NT2/D1 (cell line): Measurements from ENCODE around the gene SPATA20.

ENCODE experiments used
- DNase-seq: peaks from one replicate; pipeline ENCODE4 v3.0.0-alpha.2; 2011; ENCODE audit warnings: low read depth, low spot score
- H3K27me3 ChIP-seq: 2 replicates; pipeline ENCODE4 v1.6.0; 2011; ENCODE audit warnings: mild to moderate bottlenecking; ENCODE audit not compliant: insufficient read length, insufficient read depth
- H3K36me3 ChIP-seq: 2 replicates; pipeline ENCODE4 v1.6.1; 2011; ENCODE audit warnings: mild to moderate bottlenecking, low read length, mixed read lengths; ENCODE audit not compliant: insufficient read depth, insufficient read length
- H3K4me1 ChIP-seq: 2 replicates; pipeline ENCODE4 v1.5.1; 2011; ENCODE audit not compliant: insufficient read depth, insufficient read length
- H3K4me3 ChIP-seq: 2 replicates; pipeline ENCODE4 v1.5.1; 2011; ENCODE audit warnings: low read depth; ENCODE audit not compliant: insufficient read length
- H3K9ac ChIP-seq: 2 replicates; pipeline ENCODE4 v1.6.0; 2011; ENCODE audit warnings: low read depth; ENCODE audit not compliant: insufficient read length
- H3K9me3 ChIP-seq: 2 replicates; pipeline ENCODE4 v1.5.1; 2011; ENCODE audit warnings: mild to moderate bottlenecking, low read length; ENCODE audit not compliant: insufficient read depth
- SUZ12 ChIP-seq: IDR thresholded peaks from 2 replicates; pipeline ENCODE4 v1.6.1; 2011; ENCODE audit not compliant: insufficient read length, insufficient read depth; ENCODE audit errors: extremely low read depth
- YY1 ChIP-seq: IDR thresholded peaks from 2 replicates; pipeline ENCODE4 v1.6.1; 2011; ENCODE audit not compliant: insufficient read length, insufficient read depth
- ZNF274 ChIP-seq: IDR thresholded peaks from 2 replicates; pipeline ENCODE4 v1.6.1; 2011; ENCODE audit warnings: mild to moderate bottlenecking, low read depth, low read length

The SPATA20 gene

GRCh38 chr17:50514936-50515702 is 31.9 kb upstream of the SPATA20 start:
- no peak overlapping the region for H3K9ac ChIP-seq
- TF ChIP-seq SUZ12, result no peak
- H3K9me3 ChIP-seq, result no peaks in the 10 kb centered on the region
- peak; percentile 28 for DNase-seq
- H3K27me3 ChIP-seq, result no peaks in the 10 kb centered on the region
- H3K4me1 ChIP-seq, result peaks cover 12% of the 10 kb centered on the region
- no peak overlapping the region for H3K4me3 ChIP-seq
- no peaks in the 10 kb centered on the region for H3K36me3 ChIP-seq

GRCh38 chr17:50517011-50517410 is 30.0 kb upstream of the SPATA20 start:
- no peak for DNase-seq
- no peak overlapping the region for H3K4me3 ChIP-seq
- no peaks in the 10 kb centered on the region for H3K9me3 ChIP-seq
- TF ChIP-seq SUZ12, result no peak
- TF ChIP-seq YY1, result no peak
- no peak for TF ChIP-seq ZNF274
- H3K9ac ChIP-seq, result no peak overlapping the region
- H3K27me3 ChIP-seq, result no peaks in the 10 kb centered on the region
- peaks cover 8% of the 10 kb centered on the region for H3K4me1 ChIP-seq
- H3K36me3 ChIP-seq, result no peaks in the 10 kb centered on the region

DNA sequence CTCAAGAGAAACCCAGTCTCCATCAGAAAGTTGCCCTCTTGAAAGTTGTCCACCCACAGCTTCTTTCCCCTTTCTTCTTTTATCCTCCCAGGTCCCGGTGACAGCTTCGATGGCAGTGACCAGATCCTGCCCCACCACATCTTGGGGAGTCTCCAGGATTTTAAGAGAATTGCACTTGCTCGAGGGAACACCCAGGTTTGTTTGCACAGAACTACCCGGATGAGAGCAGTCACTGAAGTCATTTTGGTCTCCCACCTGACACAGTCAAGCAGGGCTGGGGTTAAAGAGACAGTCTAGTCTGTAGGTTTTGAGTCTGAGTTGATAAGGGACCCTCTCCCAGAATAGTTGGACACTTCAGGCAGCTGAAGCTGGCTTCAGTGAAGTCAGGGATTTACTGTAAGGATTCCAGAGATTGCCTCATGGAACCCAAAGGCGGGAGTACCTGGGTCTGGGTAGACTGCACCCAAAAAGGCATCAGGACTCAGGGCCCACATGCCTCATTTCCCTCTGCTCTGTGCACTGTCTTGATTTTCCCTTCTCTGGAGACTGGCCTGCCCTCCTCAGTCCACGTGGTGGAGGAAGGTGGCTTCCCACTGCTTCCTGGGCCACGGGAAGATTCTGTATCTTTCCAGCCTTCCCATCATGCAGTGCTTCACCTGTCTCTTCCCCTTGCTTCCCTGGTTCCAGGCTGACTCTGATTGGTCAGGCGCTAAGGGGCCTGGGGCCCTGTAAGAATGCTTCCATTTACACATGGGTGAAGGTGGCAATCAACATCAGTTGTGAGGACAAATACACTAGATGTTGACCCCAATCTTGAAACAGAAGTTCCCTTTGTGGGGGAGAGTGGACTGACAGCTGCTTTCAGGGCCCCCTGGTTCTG is 29.2 kb upstream of the SPATA20 start:
- Histone ChIP-seq H3K36me3 (no peaks in the 10 kb centered on the region), H3K9me3 (no peaks in the 10 kb centered on the region), H3K4me1 (peaks cover 8% of the 10 kb centered on the region), H3K9ac (no peak overlapping the region), H3K4me3 (no peak overlapping the region), H3K27me3 (no peaks in the 10 kb centered on the region)
- DNase-seq, result no peak
- no peak for TF ChIP-seq YY1
- TF ChIP-seq ZNF274, result no peak
- no peak for TF ChIP-seq SUZ12

GRCh38 chr17:50518384-50519023 is 28.5 kb upstream of the SPATA20 start:
- H3K36me3 ChIP-seq, result no peaks in the 10 kb centered on the region
- no peaks in the 10 kb centered on the region for H3K9me3 ChIP-seq
- no peaks in the 10 kb centered on the region for H3K27me3 ChIP-seq
- H3K4me1 ChIP-seq, result peaks cover 8% of the 10 kb centered on the region
- H3K4me3 ChIP-seq, result no peak overlapping the region
- no peak overlapping the region for H3K9ac ChIP-seq
- no peak for TF ChIP-seq YY1
- no peak for TF ChIP-seq ZNF274
- TF ChIP-seq SUZ12, result no peak
- no peak for DNase-seq

DNA sequence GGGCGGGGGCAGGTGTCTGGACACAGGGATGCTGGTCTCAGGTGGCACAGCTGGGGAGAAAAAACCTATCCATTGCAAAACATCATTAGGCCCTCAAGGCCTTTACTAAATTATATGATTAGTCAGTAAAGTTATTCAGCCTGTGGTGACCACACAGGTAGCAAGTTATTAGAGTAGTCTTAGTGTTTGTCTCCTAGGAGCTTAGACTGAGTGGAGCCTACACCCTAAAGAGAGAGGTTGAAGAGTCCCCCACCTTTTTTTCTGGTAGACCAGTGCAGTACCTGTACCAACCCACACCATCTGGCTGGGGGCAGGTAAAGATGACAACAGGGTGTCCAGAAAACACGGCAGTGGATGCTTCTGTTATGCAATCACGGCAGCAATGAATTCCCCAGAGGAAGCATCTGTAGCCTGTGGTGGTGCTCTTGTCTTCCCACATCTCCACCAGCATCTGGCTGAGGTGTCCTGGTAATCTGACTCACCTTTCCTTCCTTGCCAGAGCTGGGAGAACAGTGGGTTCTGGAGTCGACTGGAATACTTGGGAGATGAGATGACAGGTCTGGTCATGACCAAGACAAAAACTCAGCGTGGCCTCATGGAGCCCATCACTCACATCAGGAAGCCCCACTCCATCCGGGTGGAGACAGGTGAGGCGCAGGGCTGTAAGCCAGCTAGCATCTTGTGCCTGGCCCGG is 27.7 kb upstream of the SPATA20 start:
- TF ChIP-seq ZNF274, result no peak
- no peak for TF ChIP-seq SUZ12
- no peak for TF ChIP-seq YY1
- H3K4me1 ChIP-seq, result peaks cover 8% of the 10 kb centered on the region
- no peak overlapping the region for H3K9ac ChIP-seq
- DNase-seq, result no peak
- no peaks in the 10 kb centered on the region for H3K36me3 ChIP-seq
- no peaks in the 10 kb centered on the region for H3K27me3 ChIP-seq
- no peak overlapping the region for H3K4me3 ChIP-seq
- H3K9me3 ChIP-seq, result no peaks in the 10 kb centered on the region

DNA sequence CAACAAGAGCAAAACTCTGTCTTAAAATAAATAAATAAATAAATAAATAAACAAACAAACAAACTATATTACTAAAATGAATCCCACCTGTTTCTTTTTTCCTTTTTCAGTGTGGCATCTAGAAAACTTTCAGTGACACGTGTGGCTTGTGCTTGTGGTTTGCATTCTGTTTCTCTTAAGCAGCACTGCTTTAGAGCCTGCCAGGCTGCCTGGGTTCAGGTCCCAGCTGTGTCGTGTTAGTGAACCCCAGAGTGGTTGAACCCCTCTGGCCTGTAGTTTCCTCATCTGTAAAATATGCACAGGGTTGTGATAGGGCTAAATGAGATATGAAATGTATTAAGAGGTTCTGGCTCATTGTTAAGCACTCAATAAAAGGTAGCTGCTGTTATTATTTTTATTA is 26.5 kb upstream of the SPATA20 start:
- Histone ChIP-seq H3K9me3 (no peaks in the 10 kb centered on the region), H3K4me3 (no peak overlapping the region), H3K27me3 (no peaks in the 10 kb centered on the region), H3K36me3 (no peaks in the 10 kb centered on the region), H3K4me1 (peaks cover 7% of the 10 kb centered on the region), H3K9ac (no peak overlapping the region)
- no peak for TF ChIP-seq SUZ12
- no peak for TF ChIP-seq YY1
- DNase-seq, result no peak
